Measurements from ENCODE around the gene KLF4. TPM values are rescaled to one million over a fixed set of nuclear protein-coding genes. Genes with fewer than 3 reads are reported as not detected.
"Not testable (repeated sequence)": the region's sequence is repeated elsewhere in the genome, so short reads cannot be mapped to it uniquely, and the experiment has no call there.

KLF4 gene
- total RNA-seq, 2 donors from 2014 or later = 481 to 507 TPM

GRCh38 chr9:107490606-107490970, 1.0 kb upstream of the KLF4 start:
- peak in 1 of 2 donors; percentile 52 for DNase-seq
- intact Hi-C loops (cut with DNase I, micrococcal nuclease) = loop anchor here in 1 of 2 donors (5.0 kb wide), 1 partner anchor 147 kb away; no protein-coding TSS in a partner anchor
- ATAC-seq = not testable (repeated sequence)

- ATAC-seq = no peak
- intact Hi-C loops (cut with DNase I, micrococcal nuclease) = no loop called here
- DNase-seq = no peak
These were observed 360 bp downstream of the KLF4 start for GRCh38 chr9:107489144-107489673.

DNA sequence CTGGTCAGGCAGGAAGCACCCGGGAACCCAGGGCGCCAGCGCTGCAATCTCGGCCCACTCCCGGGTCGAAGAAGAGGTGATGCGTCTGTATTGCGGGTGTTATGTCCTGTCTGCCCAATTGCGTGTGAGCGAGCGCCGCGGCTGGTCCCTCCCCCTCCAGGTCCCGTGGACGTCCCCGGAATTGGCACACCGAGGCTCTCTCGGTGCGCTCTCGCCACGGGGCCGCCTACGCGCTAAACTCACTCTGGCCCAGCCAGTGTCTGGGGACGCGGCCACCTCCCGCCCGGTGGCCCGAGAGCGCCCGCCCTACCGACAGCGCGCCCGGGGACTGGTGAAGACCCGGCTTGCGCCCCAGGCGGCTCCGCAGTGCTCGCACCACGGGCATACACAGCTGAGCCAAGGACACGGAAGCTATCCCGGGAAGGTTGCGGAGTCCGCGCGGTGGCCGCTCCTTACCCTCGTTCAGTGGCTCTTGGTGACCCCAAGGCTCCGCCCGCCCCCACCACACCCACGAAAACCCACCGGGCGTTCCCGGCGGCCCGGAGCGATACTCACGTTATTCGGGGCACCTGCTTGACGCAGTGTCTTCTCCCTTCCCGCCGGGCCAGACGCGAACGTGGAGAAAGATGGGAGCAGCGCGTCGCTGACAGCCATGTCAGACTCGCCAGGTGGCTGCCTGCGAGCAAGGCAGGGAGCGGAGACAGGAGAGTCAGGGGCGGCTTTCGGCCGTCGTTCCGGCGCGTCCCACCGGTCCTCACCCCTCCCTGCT, 1.0 kb downstream of the KLF4 start:
- intact Hi-C loops (cut with DNase I, micrococcal nuclease) = no loop called here
- peak; percentile 80 to 82 for DNase-seq

GRCh38 chr9:107487521-107488374, 1.8 kb downstream of the KLF4 start:
- DNase-seq = peak; percentile 69 to 75
- peak; percentile 22 for ATAC-seq
- intact Hi-C loops (cut with DNase I, micrococcal nuclease) = no loop called here

More for the DNA sequence above, 1.0 kb downstream of the KLF4 start:
- ATAC-seq = peak; percentile 39

DNA sequence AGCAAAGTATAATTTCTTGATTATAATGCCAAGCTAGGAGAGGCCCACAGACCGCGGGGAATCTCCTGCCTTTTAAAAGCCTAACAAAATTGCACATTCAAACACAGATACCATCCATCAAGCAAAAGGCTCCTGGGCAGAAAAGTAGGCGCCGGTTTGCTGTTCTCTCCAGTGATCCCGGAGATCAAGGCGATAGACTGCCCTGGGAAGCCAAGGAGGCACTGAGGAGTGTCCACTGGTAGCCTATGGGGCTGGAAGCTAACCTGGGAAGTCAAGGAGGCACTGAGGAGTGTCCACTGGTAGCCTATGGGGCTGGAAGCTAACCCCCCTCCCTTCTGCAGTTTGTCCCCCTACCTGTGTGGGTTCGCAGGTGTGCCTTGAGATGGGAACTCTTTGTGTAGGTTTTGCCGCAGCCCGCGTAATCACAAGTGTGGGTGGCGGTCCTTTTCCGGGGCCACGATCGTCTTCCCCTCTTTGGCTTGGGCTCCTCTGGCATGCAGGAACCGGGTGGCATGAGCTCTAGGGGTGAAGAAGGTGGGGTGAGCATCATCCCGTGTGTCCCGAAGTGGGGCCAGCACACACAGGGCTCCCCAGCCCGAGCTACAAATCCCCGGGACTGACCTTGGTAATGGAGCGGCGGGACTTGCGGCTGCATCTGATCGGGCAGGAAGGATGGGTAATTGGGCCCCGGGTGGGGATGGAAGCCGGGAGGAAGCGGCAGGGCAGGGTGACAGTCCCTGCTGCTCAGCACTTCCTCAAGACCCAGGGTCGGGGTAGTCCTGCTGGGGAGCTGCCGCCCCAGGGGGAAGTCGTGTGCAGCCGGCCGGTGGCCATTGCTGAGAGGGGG, 2.7 kb downstream of the KLF4 start:
- intact Hi-C loops (cut with DNase I, micrococcal nuclease) = no loop called here
- ATAC-seq (peak; percentile 8), DNase-seq (peak; percentile 33 to 36)

GRCh38 chr9:107485458-107486043, 4.0 kb downstream of the KLF4 start:
- peak in 1 of 2 donors; percentile 32 for DNase-seq
- ATAC-seq = no peak
- intact Hi-C loops (cut with DNase I, micrococcal nuclease) = no loop called here

DNA sequence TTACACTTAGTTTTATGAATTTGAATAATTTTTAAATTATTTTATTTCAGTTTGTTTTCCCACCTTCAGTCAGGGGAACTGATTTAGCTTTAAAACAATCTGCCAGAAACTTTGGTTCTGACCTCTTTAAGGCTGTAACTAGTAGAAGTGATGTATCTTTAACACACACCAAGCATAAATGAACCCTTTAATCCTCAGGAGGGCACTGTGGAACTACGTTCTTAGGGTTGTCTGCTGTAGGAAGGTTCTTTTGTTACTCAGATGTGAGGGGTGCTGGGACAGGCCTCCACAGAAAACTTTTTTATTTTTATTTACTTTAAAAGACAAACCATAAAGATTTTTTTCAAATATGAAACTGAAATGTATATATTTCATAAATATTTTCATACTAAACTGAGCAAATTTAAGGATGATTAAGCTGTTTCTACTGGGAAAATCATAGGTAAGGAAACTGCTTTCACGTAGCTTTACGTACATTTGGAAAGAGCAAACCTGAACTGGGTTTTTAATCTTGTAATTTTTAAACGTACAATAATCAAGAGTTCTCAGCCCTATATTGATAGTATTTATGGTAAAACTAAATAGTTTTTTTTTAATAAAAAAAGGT, 5.3 kb downstream of the KLF4 start:
- peak; percentile 18 for ATAC-seq
- peak in 1 of 2 donors; percentile 40 for DNase-seq
- intact Hi-C loops (cut with DNase I, micrococcal nuclease) = loop anchor here in 1 of 2 donors (5.0 kb wide), 1 partner anchor 788 kb away; no protein-coding TSS in a partner anchor

DNA sequence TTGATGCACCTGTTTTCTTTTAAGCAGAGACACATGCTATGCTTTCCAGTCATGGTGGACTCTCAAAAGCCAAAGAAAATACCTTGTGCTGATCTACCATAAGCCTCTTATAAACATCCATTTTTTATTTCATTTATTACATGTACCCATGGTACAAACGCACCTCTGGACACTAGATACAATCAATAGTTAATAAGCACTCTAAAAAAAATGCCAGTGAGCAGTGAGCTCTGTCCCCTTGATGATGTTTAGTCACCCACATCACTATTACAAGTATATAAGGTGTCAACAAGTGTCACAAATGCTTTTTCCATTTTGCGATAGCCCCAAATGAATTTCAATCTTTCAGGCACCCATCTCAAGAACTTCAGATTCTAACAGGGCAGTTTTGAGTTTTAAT, 5.9 kb downstream of the KLF4 start:
- intact Hi-C loops (cut with DNase I, micrococcal nuclease) = loop anchor here in 1 of 2 donors (5.0 kb wide), 1 partner anchor 789 kb away; no protein-coding TSS in a partner anchor
- DNase-seq (no peak), ATAC-seq (no peak)

- ATAC-seq = peak; percentile 52
- DNase-seq = no peak
- intact Hi-C loops (cut with DNase I, micrococcal nuclease) = loop anchor here in 1 of 2 donors (5.0 kb wide), 1 partner anchor 791 kb away; no protein-coding TSS in a partner anchor
These were observed 8.5 kb downstream of the KLF4 start for GRCh38 chr9:107481035-107481434.

DNA sequence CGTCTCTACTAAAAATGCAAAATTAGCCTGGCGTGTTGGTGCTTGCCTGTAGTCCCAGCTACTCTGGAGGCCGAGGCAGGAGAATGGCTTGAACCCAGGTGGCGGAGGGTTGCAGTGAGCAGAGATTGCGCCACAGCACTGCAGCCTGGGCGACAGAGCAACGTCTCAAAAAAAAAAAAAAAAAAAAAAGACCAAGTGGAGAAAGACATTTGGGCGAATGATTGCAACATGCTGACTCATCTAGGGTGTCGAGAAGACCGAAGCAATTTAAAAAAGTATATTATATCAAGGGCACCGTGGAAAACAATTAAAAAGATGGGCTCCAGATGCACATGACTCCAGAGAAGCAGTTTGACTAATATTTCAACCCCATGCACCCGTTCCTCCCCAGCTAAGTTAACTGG, 9.2 kb downstream of the KLF4 start:
- intact Hi-C loops (cut with DNase I, micrococcal nuclease) = loop anchor here in 1 of 2 donors (5.0 kb wide), 1 partner anchor 792 kb away; no protein-coding TSS in a partner anchor
- peak; percentile 22 for ATAC-seq
- peak in 1 of 2 donors; percentile 38 for DNase-seq

GRCh38 chr9:107478805-107479204, 10.8 kb downstream of the KLF4 start:
- DNase-seq (no peak), ATAC-seq (no peak)
- intact Hi-C loops (cut with DNase I, micrococcal nuclease) = no loop called here

DNA sequence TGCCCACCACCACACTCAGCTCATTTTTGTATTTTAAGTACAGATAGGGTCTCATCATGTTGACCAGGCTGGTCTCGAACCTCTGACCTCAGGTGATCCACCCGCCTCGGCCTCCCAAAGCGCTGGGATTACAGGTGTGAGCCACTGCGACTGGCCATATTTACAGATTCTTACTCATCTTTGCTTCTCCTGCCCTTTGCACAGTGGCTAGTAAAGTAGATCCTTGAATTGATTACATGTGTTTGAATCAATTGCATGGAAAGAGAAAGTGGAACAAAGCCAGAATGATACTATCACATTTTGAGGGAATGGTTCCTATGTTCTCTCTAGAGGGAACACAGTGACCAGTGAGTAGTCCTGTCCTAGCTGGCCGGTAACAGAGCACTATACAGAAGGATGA, 15.4 kb downstream of the KLF4 start:
- DNase-seq = no peak
- intact Hi-C loops (cut with DNase I, micrococcal nuclease) = no loop called here
- peak; percentile 64 for ATAC-seq

GRCh38 chr9:107472581-107473340, 16.8 kb downstream of the KLF4 start:
- ATAC-seq = no peak
- DNase-seq = no peak
- intact Hi-C loops (cut with DNase I, micrococcal nuclease) = no loop called here

DNA sequence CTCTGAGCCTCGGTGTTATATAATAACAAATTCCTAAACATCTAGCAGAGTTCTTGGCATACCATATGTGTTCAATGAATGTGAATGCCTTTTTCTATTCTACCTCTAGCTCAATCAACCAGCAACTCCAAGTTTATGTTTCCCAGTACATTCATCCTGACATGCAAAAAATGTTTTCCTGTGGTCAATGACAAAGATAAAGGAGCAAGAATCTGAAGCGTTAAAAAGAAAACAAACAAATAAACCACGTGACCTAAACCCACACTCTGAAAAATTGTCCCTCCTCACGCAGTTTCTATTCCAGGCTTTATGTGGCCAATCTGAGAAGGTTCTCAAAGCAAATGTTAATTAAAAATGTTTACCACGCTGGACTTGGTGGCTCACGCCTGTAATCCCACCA, 18.0 kb downstream of the KLF4 start:
- ATAC-seq (no peak), DNase-seq (no peak)
- intact Hi-C loops (cut with DNase I, micrococcal nuclease) = no loop called here

GRCh38 chr9:107467416-107467815, 22.2 kb downstream of the KLF4 start:
- DNase-seq (no peak), ATAC-seq (no peak)
- intact Hi-C loops (cut with DNase I, micrococcal nuclease) = loop anchor here in 1 of 2 donors (5.0 to 10.0 kb wide), 3 partner anchors 817 to 1297 kb away; no protein-coding TSS in a partner anchor

DNA sequence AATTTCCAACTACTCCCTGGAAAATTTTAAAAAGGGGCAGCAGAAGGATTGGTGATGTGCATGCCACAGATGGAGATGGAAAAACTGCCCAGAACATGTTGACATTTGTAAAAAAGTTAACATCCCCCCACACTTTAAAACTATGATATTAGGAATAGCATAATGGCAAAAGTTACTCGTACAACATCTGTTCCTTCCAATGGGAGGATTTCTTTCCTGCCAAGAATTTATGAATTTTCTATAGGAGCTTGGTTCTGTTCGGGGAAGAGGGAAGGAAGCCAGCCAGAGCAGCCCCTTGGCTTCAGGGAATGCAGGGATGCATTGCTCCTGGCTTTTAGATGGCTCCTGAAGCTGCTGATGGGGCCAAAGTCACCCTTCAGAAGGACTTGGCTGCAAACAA, 22.7 kb downstream of the KLF4 start:
- ATAC-seq (no peak), DNase-seq (no peak)
- intact Hi-C loops (cut with DNase I, micrococcal nuclease) = loop anchor here in 1 of 2 donors (5.0 to 10.0 kb wide), 3 partner anchors 818 to 1298 kb away; no protein-coding TSS in a partner anchor
